HPDE6-E6E7 (cell line): ENCODE results near the gene PTOV1.
"Not testable (repeated sequence)": the region's sequence is repeated elsewhere in the genome, so short reads cannot be mapped to it uniquely, and the experiment has no call there.

Experiments used
- DNase-seq: peaks from one replicate; pipeline ENCODE4 v3.0.0; 2011; ENCODE audit warnings: missing footprints; ENCODE audit errors: extremely low spot score

PTOV1 gene

GRCh38 chr19:49817964-49818648, 32.9 kb upstream of the PTOV1 start, which contains the start of gene MED25:
Gene MED25 (plus strand): TSS chr19:49818289. CDS start chr19:49818342, 53 bp downstream.
- peak; percentile 86 for DNase-seq

GRCh38 chr19:49818649-49819370, 32.1 kb upstream of the PTOV1 start:
- DNase-seq, result no peak

- not testable (repeated sequence) for DNase-seq
These were observed 31.4 kb upstream of the PTOV1 start for GRCh38 chr19:49819452-49820115.

- DNase-seq, result no peak
These were observed 30.8 kb upstream of the PTOV1 start for GRCh38 chr19:49820125-49820524.

- DNase-seq, result no peak
These were observed 27.5 kb upstream of the PTOV1 start for GRCh38 chr19:49823472-49823871.

GRCh38 chr19:49824662-49825061, 26.3 kb upstream of the PTOV1 start:
- DNase-seq, result no peak

GRCh38 chr19:49827034-49827433, 23.9 kb upstream of the PTOV1 start:
- DNase-seq, result no peak

- no peak for DNase-seq
These were observed 21.8 kb upstream of the PTOV1 start for GRCh38 chr19:49829200-49829599.

- DNase-seq, result no peak
These were observed 21.2 kb upstream of the PTOV1 start for GRCh38 chr19:49829721-49830120.

- no peak for DNase-seq
These were observed 20.2 kb upstream of the PTOV1 start for GRCh38 chr19:49830766-49831165.

GRCh38 chr19:49831592-49831991, 19.4 kb upstream of the PTOV1 start:
- DNase-seq, result no peak

GRCh38 chr19:49832556-49832955, 18.4 kb upstream of the PTOV1 start:
- no peak for DNase-seq

- DNase-seq, result no peak
These were observed 17.4 kb upstream of the PTOV1 start for GRCh38 chr19:49833599-49833998.

- DNase-seq, result no peak
These were observed 15.4 kb upstream of the PTOV1 start for GRCh38 chr19:49835562-49835961.

GRCh38 chr19:49836176-49837008, 14.6 kb upstream of the PTOV1 start:
- no peak for DNase-seq

- no peak for DNase-seq
These were observed 14.0 kb upstream of the PTOV1 start for GRCh38 chr19:49837009-49837310.

- DNase-seq, result no peak
These were observed 13.5 kb upstream of the PTOV1 start for GRCh38 chr19:49837425-49837824.

- DNase-seq, result no peak
These were observed 11.9 kb upstream of the PTOV1 start for GRCh38 chr19:49838885-49839588.

- DNase-seq, result no peak
These were observed 11.2 kb upstream of the PTOV1 start for GRCh38 chr19:49839713-49840112.

GRCh38 chr19:49840321-49840720, 10.6 kb upstream of the PTOV1 start:
- no peak for DNase-seq

- DNase-seq, result no peak
These were observed 10.2 kb upstream of the PTOV1 start for GRCh38 chr19:49840736-49841249.
